Testis (tissue), 3 donors: Measurements from ENCODE around the gene TLCD1. TPM values are rescaled to one million over a fixed set of nuclear protein-coding genes. Genes with fewer than 3 reads are reported as not detected.
A peak's percentile ranks its signal among the peaks of the same experiment; 100 is the strongest.
"Not testable (repeated sequence)": the region's sequence is repeated elsewhere in the genome, so short reads cannot be mapped to it uniquely, and the experiment has no call there.

Experiments
- DNase-seq: peaks from one replicate; pipeline ENCODE4 v3.0.0-alpha.2; 2019
- H3K27ac ChIP-seq, 2 donors: fragments of 200-600 bp; sonication (generic); one replicate each; pipeline ENCODE4 v1.5.1; 2019
- H3K27me3 ChIP-seq: fragments of 200-600 bp; sonication (generic); one replicate; pipeline ENCODE4 v1.5.1; 2019
- H3K36me3 ChIP-seq: fragments of 200-600 bp; sonication (generic); one replicate; pipeline ENCODE4 v1.5.1; 2017; ENCODE audit warnings: low read depth; ENCODE audit errors: missing control alignments
- H3K4me1 ChIP-seq: fragments of 200-600 bp; sonication (generic); one replicate; pipeline ENCODE4 v1.5.1; 2019
- H3K4me3 ChIP-seq, 2 donors: fragments of 200-600 bp; sonication (generic); one replicate each; pipeline ENCODE4 v1.5.1; 2017 to 2019
- H3K9me3 ChIP-seq: fragments of 200-600 bp; sonication (generic); one replicate; pipeline ENCODE4 v1.5.1; 2017
- POLR2A ChIP-seq: fragments of 450-650 bp; IDR thresholded peaks from one replicate; pipeline ENCODE4 v1.6.1; 2017; ENCODE audit warnings: antibody characterized with exemption, mild to moderate bottlenecking, moderate library complexity
- WGBS, 2 donors: methylation state at CpG; one replicate each; pipeline ENCODE4 v1.1.5; 2018; 5-methylcytosine and 5-hydroxymethylcytosine counted together
- intact Hi-C: fragments of 100-400 bp; cut with DNase I; formaldehyde crosslinking; loops from one replicate; pipeline ENCODE4 v1.15.1; 2023; ENCODE audit warnings: low total_unique reads
- polyA plus RNA-seq: library from polyadenylated mRNA; stranded (reverse); fragments of 350-450 nt; fragmentation: Illumina TruSeq; extraction: RNeasy Lipid Tissue Mini Kit (QIAGEN cat#74804); gene quantifications from one replicate; pipeline ENCODE4 v1.2.3, GENCODE V29; 2014; ENCODE audit warnings: low read depth, low replicate concordance; ENCODE audit not compliant: insufficient read depth
- total RNA-seq, 2 donors: library from RNA; depleted of rRNA; stranded (reverse); fragments of >200 nt; gene quantifications; one replicate each; pipeline ENCODE4 v1.2.3, GENCODE V29; 2016
- TF ChIP-seq, protein P1 (sequence below), 3 experiments: fragments of 450-650 bp in 2 of 3; fragments of 200-600 bp in 1 of 3; sonication (generic) in 1 of 3; IDR thresholded peaks; one replicate each; pipeline ENCODE4 v1.5.1; 2016 to 2019; ENCODE audit warnings: antibody characterized with exemption in 3 of 3, mild to moderate bottlenecking in 2 of 3, moderate library complexity in 1 of 3

Gene TLCD1
- total and polyA plus RNA-seq, 3 donors from 2014 or later: 4.2 to 18.0 (median 8.6) TPM

DNA sequence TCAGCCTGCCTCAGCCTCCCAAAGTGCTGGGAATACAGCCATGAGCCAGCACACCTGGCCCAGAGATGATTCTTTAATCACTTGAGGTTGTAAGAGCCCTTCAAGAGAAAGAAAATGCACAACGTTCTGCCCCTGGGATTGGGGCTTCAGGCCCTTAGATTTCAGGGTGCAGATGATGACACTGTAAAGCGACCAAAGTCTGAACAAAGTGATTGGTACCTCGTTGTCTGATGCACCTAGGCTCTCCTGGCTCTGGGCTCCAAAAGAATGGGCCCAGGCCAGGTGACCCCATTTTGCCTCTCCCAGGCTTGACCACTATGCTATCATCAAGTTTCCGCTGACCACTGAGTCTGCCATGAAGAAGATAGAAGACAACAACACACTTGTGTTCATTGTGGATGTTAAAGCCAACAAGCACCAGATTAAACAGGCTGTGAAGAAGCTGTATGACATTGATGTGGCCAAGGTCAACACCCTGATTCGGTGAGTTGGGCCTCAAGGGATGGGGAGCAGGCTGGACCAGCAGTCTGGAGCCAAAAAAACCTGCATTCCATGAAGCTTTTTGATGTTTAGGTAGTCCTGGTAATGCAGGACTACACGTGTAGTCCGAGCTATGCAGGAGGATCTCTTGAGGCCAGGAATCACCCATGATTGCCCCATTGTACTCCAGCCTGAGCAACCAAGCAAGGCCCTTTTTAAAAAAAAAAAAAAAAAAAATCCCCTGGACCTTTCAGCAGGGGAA lies 3.4 kb downstream of the TLCD1 start:
- Histone ChIP-seq H3K4me3 (no peak overlapping the region), H3K4me1 (peaks cover 45% of the 10 kb centered on the region), H3K27ac (no peak overlapping the region), H3K9me3 (no peaks in the 10 kb centered on the region), H3K27me3 (no peaks in the 10 kb centered on the region), H3K36me3 (no peaks in the 10 kb centered on the region)
- no peak for DNase-seq
- 62 to 69% methylated on average over 7 of the region's 7 CpGs for WGBS, 2 donors
- intact Hi-C loops: no loop called here
- TF ChIP-seq, protein P1, sequence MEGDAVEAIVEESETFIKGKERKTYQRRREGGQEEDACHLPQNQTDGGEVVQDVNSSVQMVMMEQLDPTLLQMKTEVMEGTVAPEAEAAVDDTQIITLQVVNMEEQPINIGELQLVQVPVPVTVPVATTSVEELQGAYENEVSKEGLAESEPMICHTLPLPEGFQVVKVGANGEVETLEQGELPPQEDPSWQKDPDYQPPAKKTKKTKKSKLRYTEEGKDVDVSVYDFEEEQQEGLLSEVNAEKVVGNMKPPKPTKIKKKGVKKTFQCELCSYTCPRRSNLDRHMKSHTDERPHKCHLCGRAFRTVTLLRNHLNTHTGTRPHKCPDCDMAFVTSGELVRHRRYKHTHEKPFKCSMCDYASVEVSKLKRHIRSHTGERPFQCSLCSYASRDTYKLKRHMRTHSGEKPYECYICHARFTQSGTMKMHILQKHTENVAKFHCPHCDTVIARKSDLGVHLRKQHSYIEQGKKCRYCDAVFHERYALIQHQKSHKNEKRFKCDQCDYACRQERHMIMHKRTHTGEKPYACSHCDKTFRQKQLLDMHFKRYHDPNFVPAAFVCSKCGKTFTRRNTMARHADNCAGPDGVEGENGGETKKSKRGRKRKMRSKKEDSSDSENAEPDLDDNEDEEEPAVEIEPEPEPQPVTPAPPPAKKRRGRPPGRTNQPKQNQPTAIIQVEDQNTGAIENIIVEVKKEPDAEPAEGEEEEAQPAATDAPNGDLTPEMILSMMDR (IDR thresholded peaks at IDR 0.05): no peak
- TF ChIP-seq POLR2A: no peak

DNA sequence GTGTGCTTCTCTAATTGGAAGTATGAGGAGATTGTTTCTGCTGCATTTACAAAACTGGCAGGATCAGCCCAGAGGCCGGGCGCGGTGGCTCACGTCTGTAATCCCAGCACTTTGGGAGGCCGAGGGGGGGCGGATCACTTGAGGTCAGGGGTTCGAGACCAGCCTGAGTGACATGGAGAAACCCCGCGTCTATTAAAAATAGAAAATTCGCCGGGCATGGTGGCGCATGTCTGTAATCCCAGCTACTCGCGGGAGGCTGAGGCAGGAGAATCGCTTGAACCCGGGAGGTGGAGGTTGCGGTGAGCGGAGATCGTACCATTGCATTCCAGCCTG lies 5.1 kb downstream of the TLCD1 start:
- H3K36me3 ChIP-seq, intact Hi-C loops, DNase-seq, H3K27me3 ChIP-seq, H3K9me3 ChIP-seq: not testable (repeated sequence)
- Histone ChIP-seq H3K4me1 (peaks cover 50% of the 10 kb centered on the region), H3K4me3 (peak overlapping the region; percentile 71 to 84), H3K27ac (peak overlapping the region in 1 of 2 donors; percentile 89)
- 29 to 31% methylated on average over 17 to 19 of the region's 19 CpGs for WGBS, 2 donors

DNA sequence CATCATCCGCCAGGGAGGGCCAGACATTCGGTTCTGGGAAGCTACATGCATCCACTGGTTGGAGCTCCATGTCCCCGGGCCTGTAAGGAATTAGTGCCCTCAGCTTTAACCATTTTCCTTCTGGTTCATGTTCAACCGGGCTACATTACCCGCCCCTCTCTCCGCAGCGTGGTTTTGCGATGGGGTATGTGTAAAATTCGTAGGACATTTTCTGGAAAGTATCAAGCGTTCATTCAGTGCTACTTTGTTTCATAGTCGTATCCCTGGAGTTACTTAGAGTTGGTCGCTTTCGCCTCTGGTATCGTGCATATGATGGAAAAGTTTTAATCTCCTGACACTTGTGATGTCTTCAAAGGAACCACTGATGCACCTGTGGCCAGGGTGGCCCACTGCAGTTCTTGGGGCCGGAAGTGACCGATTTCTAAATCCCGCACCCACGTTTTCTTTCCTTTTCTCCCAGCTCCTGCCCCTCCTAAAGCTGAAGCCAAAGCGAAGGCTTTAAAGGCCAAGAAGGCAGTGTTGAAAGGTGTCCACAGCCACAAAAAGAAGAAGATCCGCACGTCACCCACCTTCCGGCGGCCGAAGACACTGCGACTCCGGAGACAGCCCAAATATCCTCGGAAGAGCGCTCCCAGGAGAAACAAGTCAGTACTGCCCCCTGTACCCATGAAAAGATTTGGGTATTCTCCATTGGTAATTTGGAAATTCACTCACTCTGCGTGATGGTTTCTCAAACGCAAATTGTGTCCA lies 5.6 kb downstream of the TLCD1 start:
- no peak for TF ChIP-seq POLR2A
- TF ChIP-seq, protein P1 (IDR thresholded peaks at IDR 0.05): no peak
- intact Hi-C loops: no loop called here
- no peak for DNase-seq
- H3K27ac ChIP-seq: peak overlapping the region; percentile 66 to 89
- H3K4me1 ChIP-seq: peaks cover 49% of the 10 kb centered on the region
- WGBS, 2 donors: 2% methylated on average over 27 to 30 of the region's 30 CpGs
- H3K9me3 ChIP-seq: no peaks in the 10 kb centered on the region
- H3K4me3 ChIP-seq: peak overlapping the region; percentile 71 to 84
- no peaks in the 10 kb centered on the region for H3K36me3 ChIP-seq
- no peaks in the 10 kb centered on the region for H3K27me3 ChIP-seq

DNA sequence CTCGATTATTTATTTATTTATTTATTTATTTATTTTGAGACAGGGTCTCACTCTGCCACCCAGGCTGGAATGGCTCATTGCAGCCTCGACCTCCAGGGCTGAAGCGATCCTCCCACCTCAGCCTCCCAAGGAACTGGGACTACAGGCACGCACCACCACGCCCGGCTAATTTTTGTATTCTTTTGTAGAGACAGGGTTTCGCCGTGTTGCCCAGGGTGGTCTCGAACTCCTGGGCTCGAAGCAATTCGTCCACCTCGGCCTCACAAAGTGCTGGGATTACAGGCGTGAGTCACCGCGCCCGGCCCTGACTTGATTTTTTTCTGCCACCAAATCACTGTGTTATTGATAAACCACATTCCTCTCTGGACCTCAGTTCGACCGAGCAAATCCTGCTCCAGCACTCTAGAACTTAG lies 7.0 kb downstream of the TLCD1 start:
- TF ChIP-seq, protein P1 (IDR thresholded peaks at IDR 0.05): no peak
- no peak for TF ChIP-seq POLR2A
- DNase-seq: no peak
- intact Hi-C loops: no loop called here
- Histone ChIP-seq H3K36me3 (no peaks in the 10 kb centered on the region), H3K27me3 (no peaks in the 10 kb centered on the region), H3K4me3 (peak overlapping the region; percentile 71 to 84), H3K4me1 (peaks cover 45% of the 10 kb centered on the region), H3K27ac (peak overlapping the region; percentile 71 to 89), H3K9me3 (no peaks in the 10 kb centered on the region)
- WGBS, 2 donors: 24 to 28% methylated on average over 18 of the region's 18 CpGs

DNA sequence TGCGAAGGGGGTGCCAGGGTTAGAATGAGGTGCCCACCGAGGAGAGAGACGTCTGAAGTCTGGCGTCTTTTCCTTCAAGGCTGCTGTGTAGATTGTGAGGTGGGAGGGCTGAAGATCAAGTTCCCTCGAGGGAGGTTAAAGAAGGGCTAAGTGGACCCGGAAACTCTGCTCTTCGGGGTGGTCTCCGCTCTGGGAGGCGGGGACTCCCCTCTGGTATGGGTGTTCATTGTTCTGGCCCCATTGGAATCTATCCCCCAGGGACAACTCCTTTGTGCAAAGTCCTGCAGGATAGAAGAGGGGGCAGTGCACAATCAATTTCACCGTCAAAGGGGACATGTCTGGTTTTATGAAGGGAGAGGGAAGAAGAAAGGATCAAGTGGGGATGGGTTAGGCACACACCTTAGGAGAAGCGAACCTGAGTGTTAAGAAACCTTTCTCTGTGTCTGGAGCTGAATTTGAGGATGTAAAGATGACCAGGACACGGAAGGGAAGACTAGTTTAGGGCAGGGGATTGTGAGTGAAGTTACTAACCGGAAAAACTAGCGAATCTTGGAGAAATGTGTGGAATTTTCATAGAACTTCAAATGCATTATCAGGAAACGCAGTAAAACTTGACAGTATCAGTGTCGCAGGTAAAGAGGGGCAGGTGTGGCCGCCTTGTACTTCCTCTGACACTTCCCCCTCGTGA lies 7.6 kb downstream of the TLCD1 start:
- no peak for TF ChIP-seq POLR2A
- TF ChIP-seq, protein P1 (IDR thresholded peaks at IDR 0.05): no peak
- intact Hi-C loops: no loop called here
- Histone ChIP-seq H3K4me3 (peak overlapping the region; percentile 67 to 71), H3K36me3 (no peaks in the 10 kb centered on the region), H3K27me3 (no peaks in the 10 kb centered on the region), H3K9me3 (no peaks in the 10 kb centered on the region), H3K27ac (peak overlapping the region; percentile 89 to 92), H3K4me1 (peaks cover 45% of the 10 kb centered on the region)
- WGBS, 2 donors: 17 to 20% methylated on average over 17 to 18 of the region's 18 CpGs
- DNase-seq: no peak
